HG03469 (cell line): Measurements from ENCODE around the gene SPIN4.
"Not testable (repeated sequence)": the region's sequence is repeated elsewhere in the genome, so short reads cannot be mapped to it uniquely, and the experiment has no call there.

Experiments
- ATAC-seq: cut with Tn5 transposase; IDR thresholded peaks from one replicate; pipeline ENCODE4 v1.9.1; 2021; ENCODE audit warnings: mild to moderate bottlenecking, moderate library complexity, moderate number of reproducible peaks; ENCODE audit not compliant: unreplicated experiment

The SPIN4 gene

GRCh38 chrX:63350941-63351616 is at the start of gene SPIN4:
Gene SPIN4 (minus strand): TSS chrX:63351332. CDS start chrX:63350819, 513 bp downstream.
- ATAC-seq, result peak; percentile 77

- no peak for ATAC-seq
Measured at GRCh38 chrX:63400340-63400739, 49.2 kb upstream of the SPIN4 start.

- ATAC-seq, result no peak
Measured at GRCh38 chrX:63394872-63395271, 43.7 kb upstream of the SPIN4 start.

GRCh38 chrX:63393094-63393493 is 42.0 kb upstream of the SPIN4 start:
- not testable (repeated sequence) for ATAC-seq

GRCh38 chrX:63387411-63387810 is 36.3 kb upstream of the SPIN4 start:
- no peak for ATAC-seq

- not testable (repeated sequence) for ATAC-seq
Measured at GRCh38 chrX:63384263-63384662, 33.1 kb upstream of the SPIN4 start.

- not testable (repeated sequence) for ATAC-seq
Measured at GRCh38 chrX:63373012-63373411, 21.9 kb upstream of the SPIN4 start.

- not testable (repeated sequence) for ATAC-seq
Measured at GRCh38 chrX:63367699-63368098, 16.6 kb upstream of the SPIN4 start.

GRCh38 chrX:63363788-63364187 is 12.7 kb upstream of the SPIN4 start:
- no peak for ATAC-seq

GRCh38 chrX:63361494-63361893 is 10.4 kb upstream of the SPIN4 start:
- no peak for ATAC-seq

- no peak for ATAC-seq
Measured at GRCh38 chrX:63354484-63354883, 3.4 kb upstream of the SPIN4 start.

GRCh38 chrX:63350465-63350877 is 661 bp downstream of the SPIN4 start:
- ATAC-seq, result no peak

GRCh38 chrX:63349307-63349706 is 1.8 kb downstream of the SPIN4 start:
- no peak for ATAC-seq

- no peak for ATAC-seq
Measured at GRCh38 chrX:63330681-63331080, 20.5 kb downstream of the SPIN4 start.

GRCh38 chrX:63327788-63328187 is 23.3 kb downstream of the SPIN4 start:
- no peak for ATAC-seq

- no peak for ATAC-seq
Measured at GRCh38 chrX:63299596-63299995, 51.5 kb downstream of the SPIN4 start.
